Measurements from ENCODE around the gene MEGF6. TPM values are rescaled to one million over a fixed set of nuclear protein-coding genes. Genes with fewer than 3 reads are reported as not detected.
A peak's percentile ranks its signal among the peaks of the same experiment; 100 is the strongest.

MEGF6 gene
- total RNA-seq, 4 donors from 2014 or later, result 66.7 to 120 (median 74.5) TPM

- Histone ChIP-seq H3K4me3 (no peak overlapping the region), H3K27ac (no peak overlapping the region), H3K9me3 (no peaks in the 10 kb centered on the region), H3K36me3 (peaks cover 66% of the 10 kb centered on the region), H3K4me1 (no peaks in the 10 kb centered on the region), H3K27me3 (no peaks in the 10 kb centered on the region)
- WGBS, result 92% methylated on average over 35 of the region's 43 CpGs
- TF ChIP-seq EP300 (IDR thresholded peaks at IDR 0.05), result no peak
- no peak for TF ChIP-seq POLR2AphosphoS5 (IDR thresholded peaks at IDR 0.05)
- no peak for TF ChIP-seq CTCF (IDR thresholded peaks at IDR 0.05)
- TF ChIP-seq POLR2A (IDR thresholded peaks at IDR 0.05), result no peak
- DNase-seq (ENCODE audit: low spot score in 2 of 2), result peak; percentile 52 to 69
These were observed 31.8 kb upstream of the MEGF6 start for GRCh38 chr1:3642919-3643675.

GRCh38 chr1:3641816-3642215 is 30.5 kb upstream of the MEGF6 start:
- no peaks in the 10 kb centered on the region for H3K9me3 ChIP-seq
- no peak for DNase-seq (ENCODE audit: low spot score in 2 of 2)
- H3K4me1 ChIP-seq, result no peaks in the 10 kb centered on the region
- H3K27ac ChIP-seq, result no peak overlapping the region
- 95% methylated on average over 11 of the region's 11 CpGs for WGBS
- H3K36me3 ChIP-seq, result peaks cover 74% of the 10 kb centered on the region
- TF ChIP-seq EP300 (IDR thresholded peaks at IDR 0.05) (no peak), POLR2A (IDR thresholded peaks at IDR 0.05) (no peak), CTCF (IDR thresholded peaks at IDR 0.05) (no peak), POLR2AphosphoS5 (IDR thresholded peaks at IDR 0.05) (no peak)
- H3K27me3 ChIP-seq, result no peaks in the 10 kb centered on the region
- H3K4me3 ChIP-seq, result no peak overlapping the region

- Histone ChIP-seq H3K9me3 (no peaks in the 10 kb centered on the region), H3K36me3 (peaks cover 74% of the 10 kb centered on the region), H3K4me1 (no peaks in the 10 kb centered on the region), H3K4me3 (no peak overlapping the region), H3K27me3 (no peaks in the 10 kb centered on the region), H3K27ac (no peak overlapping the region)
- WGBS, result 96% methylated on average over 24 of the region's 26 CpGs
- no peak for TF ChIP-seq EP300 (IDR thresholded peaks at IDR 0.05)
- TF ChIP-seq CTCF (IDR thresholded peaks at IDR 0.05), result no peak
- TF ChIP-seq POLR2AphosphoS5 (IDR thresholded peaks at IDR 0.05), result no peak
- TF ChIP-seq POLR2A (IDR thresholded peaks at IDR 0.05), result no peak
- peak in 1 of 2 donors; percentile 31 for DNase-seq (ENCODE audit: low spot score in 2 of 2)
These were observed 29.9 kb upstream of the MEGF6 start for GRCh38 chr1:3641046-3641760.

GRCh38 chr1:3640121-3640837 is 29.0 kb upstream of the MEGF6 start:
- Histone ChIP-seq H3K27ac (no peak overlapping the region), H3K27me3 (no peaks in the 10 kb centered on the region), H3K4me1 (no peaks in the 10 kb centered on the region), H3K4me3 (no peak overlapping the region), H3K36me3 (peaks cover 74% of the 10 kb centered on the region), H3K9me3 (no peaks in the 10 kb centered on the region)
- no peak for TF ChIP-seq CTCF (IDR thresholded peaks at IDR 0.05)
- no peak for TF ChIP-seq POLR2AphosphoS5 (IDR thresholded peaks at IDR 0.05)
- TF ChIP-seq EP300 (IDR thresholded peaks at IDR 0.05), result no peak
- no peak for TF ChIP-seq POLR2A (IDR thresholded peaks at IDR 0.05)
- 80% methylated on average over 25 of the region's 36 CpGs for WGBS
- DNase-seq (ENCODE audit: low spot score in 2 of 2), result peak in 1 of 2 donors; percentile 56

Measured in suprapubic skin (tissue), 4 donors.